ENCODE measurements around the gene ADIPOR1.

ADIPOR1 gene

DNA sequence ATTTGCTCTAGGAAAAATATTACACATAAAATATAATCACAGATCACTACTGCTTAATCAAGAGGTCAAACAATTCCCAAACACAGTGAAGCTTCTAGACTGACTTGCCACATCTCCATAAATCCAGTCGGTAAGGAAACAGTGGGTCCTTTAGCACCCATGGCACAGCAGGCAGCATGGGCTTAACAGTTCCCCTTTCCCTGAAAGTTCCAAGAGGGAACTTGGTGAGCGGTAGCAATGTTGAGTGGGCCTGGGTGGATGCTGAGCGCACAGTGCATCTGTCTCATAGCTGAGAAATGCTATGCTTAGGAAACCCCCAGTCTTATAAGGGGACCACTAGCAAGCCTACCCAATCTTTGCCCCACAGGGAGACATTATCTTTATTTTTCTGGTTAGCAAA lies 16.7 kb upstream of the ADIPOR1 start:
- in situ Hi-C loops (cut with MboI; ENCODE audit: low sequenced_read_pairs): no loop called here

GRCh38 chr1:202972046-202972445 lies 13.9 kb upstream of the ADIPOR1 start:
- in situ Hi-C loops (cut with MboI; ENCODE audit: low sequenced_read_pairs): no loop called here

DNA sequence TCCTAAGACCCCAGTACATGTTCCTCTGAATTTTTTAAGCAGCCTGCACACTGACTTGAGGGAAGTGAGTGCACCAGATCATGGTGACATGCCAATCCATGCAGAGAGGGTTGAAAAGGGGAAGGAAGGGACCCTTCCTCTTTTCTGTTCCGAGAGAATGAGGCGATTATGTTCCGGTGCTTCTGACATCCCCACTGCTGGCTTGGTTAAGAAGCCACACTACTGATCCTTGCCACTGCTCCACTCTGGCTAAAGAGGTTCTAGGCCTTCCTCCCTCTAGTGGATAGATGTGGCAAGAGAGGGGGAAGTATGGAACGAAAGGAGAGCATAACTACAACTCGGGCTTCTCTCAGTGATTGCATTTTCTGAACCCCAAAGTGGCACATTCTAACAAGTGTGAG lies 10.8 kb upstream of the ADIPOR1 start:
- in situ Hi-C loops (cut with MboI; ENCODE audit: low sequenced_read_pairs): no loop called here

DNA sequence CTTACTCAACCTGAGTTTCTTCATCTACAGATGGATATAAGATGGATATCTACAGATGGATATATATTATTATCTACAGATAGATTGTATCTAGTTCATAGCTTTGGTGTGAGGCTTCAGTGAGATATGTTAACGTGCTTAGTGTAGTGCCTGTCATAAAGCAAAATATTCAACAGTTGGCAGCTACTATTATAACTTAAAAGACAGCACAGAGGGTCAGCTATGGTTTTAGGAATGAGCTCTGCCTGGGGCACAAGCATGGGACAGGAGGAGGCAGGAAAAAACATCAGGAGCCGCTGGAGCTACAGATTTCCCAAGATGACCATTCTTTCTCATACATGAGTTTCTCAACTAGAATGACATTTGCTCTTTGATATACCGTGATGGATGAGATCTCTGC lies 10.2 kb upstream of the ADIPOR1 start:
- in situ Hi-C loops (cut with MboI; ENCODE audit: low sequenced_read_pairs): no loop called here

DNA sequence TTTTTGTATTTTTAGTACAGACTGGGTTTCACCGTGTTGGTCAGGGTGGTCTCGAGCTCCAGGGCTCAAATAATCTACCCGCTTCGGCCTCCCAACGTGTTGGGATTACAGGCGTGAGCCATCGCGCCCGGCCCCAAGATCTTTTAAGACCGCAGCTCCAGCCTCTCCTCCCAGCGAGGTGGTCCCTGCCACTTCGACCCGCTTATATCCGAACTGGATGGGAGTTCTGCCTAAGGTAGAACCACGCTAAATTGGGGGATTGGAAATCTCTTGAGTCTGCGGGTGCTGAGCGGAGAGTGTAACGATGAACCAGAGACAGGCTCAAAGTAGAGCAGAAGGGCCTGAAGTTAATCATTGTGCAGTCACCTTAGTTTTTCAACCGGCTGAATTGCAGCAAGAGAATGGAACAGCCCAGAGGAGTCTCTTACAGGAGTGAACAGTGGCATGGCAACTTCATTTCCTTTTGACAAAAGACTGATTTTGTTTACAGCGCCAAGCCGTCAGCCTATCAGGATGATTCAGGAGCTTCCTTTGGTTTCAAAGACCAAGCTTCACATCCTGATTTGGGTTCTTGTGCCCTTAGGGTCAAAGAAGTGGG lies 9.7 kb upstream of the ADIPOR1 start:
- in situ Hi-C loops (cut with MboI; ENCODE audit: low sequenced_read_pairs): no loop called here

DNA sequence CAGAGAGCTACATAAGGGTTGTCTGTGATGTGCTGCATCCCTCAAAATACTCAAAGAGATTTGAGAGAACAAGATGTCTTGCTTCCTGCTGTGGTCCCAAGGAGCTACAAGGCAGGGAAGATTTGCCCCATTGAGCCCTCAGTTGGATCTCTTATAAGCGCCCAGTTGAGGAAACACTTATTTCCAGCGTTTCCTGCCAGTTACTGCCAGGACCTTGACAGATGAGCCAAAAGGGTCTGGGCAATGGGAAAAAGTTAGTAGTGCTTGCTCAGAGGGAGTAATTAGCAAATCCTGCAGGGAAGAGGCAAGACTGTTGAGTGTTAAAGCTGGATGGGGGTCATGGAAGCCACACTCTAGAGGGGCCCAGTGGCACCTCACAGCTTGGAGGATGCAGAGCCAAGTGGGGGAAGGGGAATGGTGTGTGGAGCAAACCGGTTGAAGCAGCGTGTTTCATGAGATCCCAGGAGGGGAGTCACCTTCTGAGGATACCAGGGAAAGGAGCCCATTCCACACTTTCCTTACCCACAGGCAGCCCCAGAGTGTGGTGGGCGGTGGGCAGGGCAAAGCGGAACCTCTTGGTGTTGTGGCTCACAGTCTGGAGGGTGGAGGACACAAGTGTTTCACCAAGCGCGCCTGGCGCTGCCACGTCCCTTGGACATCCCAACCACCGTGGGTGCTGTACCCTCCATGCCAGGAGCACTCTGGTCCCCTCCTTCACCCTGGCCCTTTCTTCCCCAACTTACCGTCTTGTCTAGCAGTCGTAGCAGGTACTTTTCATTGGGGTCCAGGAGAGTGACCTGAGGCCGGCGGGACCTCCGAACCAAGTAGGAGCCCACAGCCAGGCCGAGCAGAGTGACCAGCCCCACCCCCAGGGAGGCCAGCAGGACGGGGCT lies 8.1 kb upstream of the ADIPOR1 start:
- in situ Hi-C loops (cut with MboI; ENCODE audit: low sequenced_read_pairs): no loop called here

DNA sequence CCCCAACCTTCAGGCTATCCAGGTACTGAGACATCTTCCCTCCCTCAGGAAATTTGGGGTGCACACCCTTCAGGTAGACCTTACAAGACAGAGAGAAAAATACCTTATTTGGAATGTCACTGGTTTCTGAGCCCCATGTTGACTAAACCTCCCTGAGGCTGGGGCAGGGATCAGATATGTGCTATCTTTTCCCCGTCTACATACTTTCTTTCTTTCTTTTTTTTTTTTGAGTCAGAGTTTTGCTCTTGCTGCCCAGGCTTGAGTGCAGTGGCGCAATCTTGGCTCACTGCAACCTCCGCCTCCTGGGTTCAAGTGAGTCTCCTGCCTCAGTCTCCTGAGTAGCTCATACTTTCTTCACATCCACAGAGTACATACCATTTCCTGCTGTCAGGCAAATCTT lies 7.3 kb upstream of the ADIPOR1 start:
- in situ Hi-C loops (cut with MboI; ENCODE audit: low sequenced_read_pairs): no loop called here

GRCh38 chr1:202964791-202965410 lies 6.8 kb upstream of the ADIPOR1 start:
- in situ Hi-C loops (cut with MboI; ENCODE audit: low sequenced_read_pairs): no loop called here

- in situ Hi-C loops (cut with MboI; ENCODE audit: low sequenced_read_pairs): no loop called here
These were observed 3.2 kb upstream of the ADIPOR1 start for GRCh38 chr1:202961220-202961880.

- in situ Hi-C loops (cut with MboI; ENCODE audit: low sequenced_read_pairs): no loop called here
These were observed 1.1 kb upstream of the ADIPOR1 start for GRCh38 chr1:202959276-202959620.

DNA sequence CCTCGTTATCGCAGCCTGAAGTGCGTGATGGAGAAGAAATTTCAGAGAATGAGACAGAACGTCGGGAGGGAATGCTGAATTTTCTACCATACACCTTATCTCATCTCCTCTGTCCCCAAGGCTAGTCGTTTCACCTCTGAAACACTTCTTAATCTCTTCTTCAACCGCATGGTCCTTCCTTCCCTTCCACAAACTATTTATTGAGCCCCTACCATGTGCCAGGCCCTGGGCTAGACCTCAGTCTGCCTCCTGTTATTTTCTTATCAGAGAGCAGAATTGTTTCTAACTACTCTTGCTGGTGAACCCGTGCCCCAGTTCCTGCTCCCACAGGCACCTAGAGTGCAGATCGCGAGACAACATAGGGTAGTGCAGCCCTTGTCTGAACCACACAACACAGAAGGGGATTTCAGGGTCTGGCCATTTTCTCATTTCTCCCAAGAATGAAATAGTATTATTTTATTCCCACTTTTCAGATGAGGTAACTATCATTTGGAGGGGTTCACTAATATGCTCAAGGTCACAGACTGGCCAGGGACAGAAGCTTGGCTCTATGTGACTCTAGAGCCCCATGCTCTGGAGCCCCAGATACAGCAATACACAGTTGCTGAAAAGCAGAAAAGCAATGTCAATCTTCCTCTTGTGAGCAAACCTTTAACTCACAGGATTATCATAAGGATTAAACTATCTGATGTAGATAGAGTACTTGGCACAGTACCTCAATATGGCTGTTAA lies 598 bp upstream of the ADIPOR1 start:
- in situ Hi-C loops (cut with MboI; ENCODE audit: low sequenced_read_pairs): no loop called here

DNA sequence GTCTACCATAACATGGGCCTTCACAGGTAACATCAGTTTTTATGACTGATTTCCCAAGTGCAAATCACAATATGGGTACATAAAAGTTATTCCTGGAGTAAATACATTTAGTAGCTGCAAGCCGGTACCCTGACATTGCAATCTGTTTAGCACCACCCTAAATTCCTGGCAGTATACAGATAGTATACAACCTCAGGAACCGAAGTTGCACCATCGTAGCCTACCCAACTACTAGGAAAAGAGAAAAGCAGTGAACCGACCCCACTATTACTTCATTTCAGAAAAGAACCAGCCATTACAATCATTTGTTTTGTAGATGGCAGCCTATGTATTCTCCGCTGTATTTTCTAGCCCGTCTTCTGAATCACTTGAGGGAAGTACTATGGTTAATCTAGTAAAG lies 1.1 kb downstream of the ADIPOR1 start:
- in situ Hi-C loops (cut with MboI; ENCODE audit: low sequenced_read_pairs): no loop called here

DNA sequence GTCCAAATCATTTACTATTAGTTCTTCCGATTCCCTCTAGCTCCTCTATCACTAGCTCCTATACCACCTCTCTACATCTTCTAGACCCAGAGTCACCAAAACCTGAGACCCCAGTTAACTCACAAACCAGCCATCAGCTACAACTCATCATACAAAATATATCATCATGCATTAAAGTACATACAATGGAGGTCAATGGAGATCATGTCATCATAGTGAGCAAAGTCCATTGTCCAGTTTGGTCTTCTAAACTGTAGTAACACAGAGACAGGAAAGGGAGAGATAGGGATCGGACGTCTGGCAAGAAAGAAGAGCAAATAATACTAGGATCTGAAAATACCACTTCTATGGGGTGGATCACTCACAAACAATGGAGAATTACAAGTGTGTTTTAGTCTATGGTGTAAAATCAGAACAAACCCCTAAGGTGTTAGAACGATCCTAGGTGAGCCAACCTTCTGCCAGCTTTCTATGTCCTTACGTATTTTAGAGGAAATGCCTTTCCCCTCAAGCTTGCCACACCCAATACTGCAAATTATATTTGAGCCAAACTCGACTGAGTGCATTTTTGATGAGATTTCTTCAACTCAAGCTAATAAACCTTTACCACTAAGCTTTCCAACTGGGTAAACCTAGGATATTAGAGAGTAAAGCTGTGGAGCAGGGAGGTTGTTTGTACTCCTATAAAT lies 3.9 kb downstream of the ADIPOR1 start:
- in situ Hi-C loops (cut with MboI; ENCODE audit: low sequenced_read_pairs): no loop called here

- in situ Hi-C loops (cut with MboI; ENCODE audit: low sequenced_read_pairs): no loop called here
These were observed 4.7 kb downstream of the ADIPOR1 start for GRCh38 chr1:202953392-202953791.

- in situ Hi-C loops (cut with MboI; ENCODE audit: low sequenced_read_pairs): no loop called here
These were observed 5.3 kb downstream of the ADIPOR1 start for GRCh38 chr1:202952818-202953217.

DNA sequence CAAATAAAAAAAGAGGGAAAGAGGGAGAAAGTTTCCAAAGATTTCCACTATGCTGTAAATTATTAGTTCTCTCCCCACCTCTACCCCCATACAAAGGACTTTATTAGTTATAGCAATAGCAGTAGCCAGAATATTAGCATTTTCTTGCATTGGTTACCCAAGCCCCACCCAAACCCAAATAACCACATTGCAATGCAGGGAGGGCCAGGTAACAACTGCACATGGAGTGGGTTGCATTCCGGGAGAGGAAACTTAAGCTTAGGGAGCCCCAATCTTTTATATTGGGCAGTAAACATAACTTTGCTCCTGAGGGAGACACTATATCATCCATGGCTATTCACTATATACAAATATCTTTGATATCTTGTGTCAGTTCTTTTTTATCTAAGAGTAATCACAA lies 6.0 kb downstream of the ADIPOR1 start:
- in situ Hi-C loops (cut with MboI; ENCODE audit: low sequenced_read_pairs): no loop called here

DNA sequence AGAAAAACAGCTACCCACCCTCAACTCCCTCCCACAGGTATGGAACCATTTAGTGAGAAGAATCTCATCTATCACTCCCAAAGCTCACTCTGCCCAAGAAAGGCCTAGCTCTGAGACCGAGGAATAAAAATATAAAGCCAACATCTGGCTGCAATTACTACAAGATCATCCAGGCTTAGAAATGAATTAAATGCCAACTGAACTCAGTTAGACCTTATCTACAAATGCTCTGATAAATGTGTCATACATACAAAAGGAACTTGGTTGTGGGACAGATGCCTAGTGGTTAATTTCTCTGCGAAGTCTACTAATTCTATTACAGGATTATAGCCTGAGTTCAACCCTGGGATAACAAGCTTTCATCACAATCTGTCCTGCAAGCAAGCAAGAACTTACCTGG lies 6.7 kb downstream of the ADIPOR1 start:
- in situ Hi-C loops (cut with MboI; ENCODE audit: low sequenced_read_pairs): no loop called here

DNA sequence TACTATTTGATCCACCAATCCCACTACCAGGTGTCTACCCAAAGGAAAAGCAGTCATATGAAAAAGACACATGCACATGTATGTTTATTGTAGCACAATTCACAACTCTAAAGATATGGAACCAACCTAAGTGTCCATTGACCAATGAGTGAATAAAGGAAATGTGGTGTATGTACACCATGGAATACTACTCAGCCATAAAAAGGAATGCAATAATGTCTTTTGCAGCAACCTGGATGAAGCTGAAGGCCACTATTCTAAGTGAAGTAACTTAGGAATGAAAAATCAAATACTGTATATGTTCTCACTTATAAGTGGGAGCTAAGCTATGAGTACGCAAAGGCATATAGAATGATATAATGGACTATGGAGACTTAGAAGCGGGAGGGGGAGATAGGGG lies 12.6 kb downstream of the ADIPOR1 start:
- in situ Hi-C loops (cut with MboI; ENCODE audit: low sequenced_read_pairs): no loop called here

DNA sequence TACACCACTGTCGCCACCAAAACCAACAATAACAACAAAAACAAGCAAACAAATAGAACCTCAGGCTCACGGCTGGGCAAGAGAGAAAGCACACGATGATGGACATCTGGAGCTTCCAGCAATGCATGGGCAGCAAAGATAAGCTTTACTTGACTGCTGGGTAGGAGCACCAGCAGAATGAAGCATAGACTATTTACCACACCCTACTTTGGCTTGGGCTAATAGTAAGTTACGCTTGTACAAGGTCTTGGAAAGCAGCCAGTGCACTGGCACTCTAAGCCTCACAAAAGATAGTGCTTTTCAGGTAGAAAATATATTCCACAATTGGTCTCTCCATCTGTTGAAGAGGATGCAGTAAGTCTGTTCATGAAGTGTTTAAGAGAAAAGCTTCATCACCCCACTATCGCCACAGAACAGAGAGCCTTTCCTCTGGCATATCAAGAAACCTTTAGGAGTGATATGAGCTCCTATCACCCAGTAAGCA lies 13.6 kb downstream of the ADIPOR1 start:
- in situ Hi-C loops (cut with MboI; ENCODE audit: low sequenced_read_pairs): no loop called here

- in situ Hi-C loops (cut with MboI; ENCODE audit: low sequenced_read_pairs): no loop called here
These were observed 15.7 kb downstream of the ADIPOR1 start for GRCh38 chr1:202942426-202942825.

Data from hTERT RPE-1 (cell line).